ENCODE measurements around the gene KIF13A.

DNA sequence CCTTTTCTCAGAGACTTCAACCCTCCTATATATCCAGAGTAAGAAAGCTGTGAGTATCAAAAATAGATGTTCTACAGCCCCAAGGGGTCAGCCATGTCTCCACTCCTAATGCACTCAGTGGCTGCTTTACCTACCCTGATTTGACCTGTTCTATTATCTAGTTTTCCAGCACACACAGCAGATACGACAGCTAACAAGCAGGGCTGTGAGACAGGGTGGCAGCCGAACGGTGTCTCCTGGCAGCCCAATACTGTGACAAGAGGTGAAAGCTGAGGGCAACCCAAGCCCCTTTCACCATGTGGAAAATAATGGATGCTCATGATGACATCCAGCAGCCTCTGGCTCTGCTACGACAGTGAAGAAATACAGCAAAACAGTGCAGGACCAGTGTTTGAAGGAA, 67.9 kb downstream of the KIF13A start:
- TF ChIP-seq POLR2AphosphoS5 (IDR thresholded peaks at IDR 0.05; ENCODE audit: insufficient read depth, low read depth, low read length) (no peak), EZH2 (IDR thresholded peaks at IDR 0.05; ENCODE audit: borderline replicate concordance, low read depth, low read length, severe bottlenecking) (no peak), POLR2A (IDR thresholded peaks at IDR 0.05; ENCODE audit: low read depth, low read length) (no peak)
- TF ChIP-seq, protein P1, sequence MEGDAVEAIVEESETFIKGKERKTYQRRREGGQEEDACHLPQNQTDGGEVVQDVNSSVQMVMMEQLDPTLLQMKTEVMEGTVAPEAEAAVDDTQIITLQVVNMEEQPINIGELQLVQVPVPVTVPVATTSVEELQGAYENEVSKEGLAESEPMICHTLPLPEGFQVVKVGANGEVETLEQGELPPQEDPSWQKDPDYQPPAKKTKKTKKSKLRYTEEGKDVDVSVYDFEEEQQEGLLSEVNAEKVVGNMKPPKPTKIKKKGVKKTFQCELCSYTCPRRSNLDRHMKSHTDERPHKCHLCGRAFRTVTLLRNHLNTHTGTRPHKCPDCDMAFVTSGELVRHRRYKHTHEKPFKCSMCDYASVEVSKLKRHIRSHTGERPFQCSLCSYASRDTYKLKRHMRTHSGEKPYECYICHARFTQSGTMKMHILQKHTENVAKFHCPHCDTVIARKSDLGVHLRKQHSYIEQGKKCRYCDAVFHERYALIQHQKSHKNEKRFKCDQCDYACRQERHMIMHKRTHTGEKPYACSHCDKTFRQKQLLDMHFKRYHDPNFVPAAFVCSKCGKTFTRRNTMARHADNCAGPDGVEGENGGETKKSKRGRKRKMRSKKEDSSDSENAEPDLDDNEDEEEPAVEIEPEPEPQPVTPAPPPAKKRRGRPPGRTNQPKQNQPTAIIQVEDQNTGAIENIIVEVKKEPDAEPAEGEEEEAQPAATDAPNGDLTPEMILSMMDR (IDR thresholded peaks at IDR 0.05; ENCODE audit: extremely low read depth in 1 of 2, insufficient read depth in 1 of 2, low read depth in 1 of 2, low read length in 2 of 2): no peak
- TF ChIP-seq, protein P2, sequence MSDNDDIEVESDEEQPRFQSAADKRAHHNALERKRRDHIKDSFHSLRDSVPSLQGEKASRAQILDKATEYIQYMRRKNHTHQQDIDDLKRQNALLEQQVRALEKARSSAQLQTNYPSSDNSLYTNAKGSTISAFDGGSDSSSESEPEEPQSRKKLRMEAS (IDR thresholded peaks at IDR 0.05; ENCODE audit: insufficient read depth, insufficient read length): no peak

All from endothelial cell of umbilical vein (primary cell).